CD4-positive, alpha-beta T cell treated with Interleukin-6 for 4 hours (primary cell): Measurements from ENCODE around the gene ATG13.
"Not testable (repeated sequence)": the region's sequence is repeated elsewhere in the genome, so short reads cannot be mapped to it uniquely, and the experiment has no call there.

Source experiments
- DNase-seq: peaks from one replicate; pipeline ENCODE4 v3.0.0-alpha.2; 2020; ENCODE audit warnings: mixed read lengths

The ATG13 gene

GRCh38 chr11:46617134-46617971 is at the start of gene ATG13, which contains the start of gene HARBI1:
TSS of gene ATG13 (plus strand) at chr11:46617553. CDS start at chr11:46644292, 26,739 bp downstream.
TSS of gene HARBI1 (minus strand) at chr11:46617227. CDS start at chr11:46616237, 990 bp downstream.
- peak; percentile 92 for DNase-seq

GRCh38 chr11:46570790-46571398 is 46.5 kb upstream of the ATG13 start:
- DNase-seq = no peak

GRCh38 chr11:46574656-46575055 is 42.7 kb upstream of the ATG13 start:
- DNase-seq = no peak

GRCh38 chr11:46577058-46577457 is 40.3 kb upstream of the ATG13 start:
- no peak for DNase-seq

- no peak for DNase-seq
Observed at GRCh38 chr11:46582588-46582987, 34.8 kb upstream of the ATG13 start.

GRCh38 chr11:46583513-46583912 is 33.8 kb upstream of the ATG13 start:
- not testable (repeated sequence) for DNase-seq

GRCh38 chr11:46588131-46588530 is 29.2 kb upstream of the ATG13 start:
- no peak for DNase-seq

GRCh38 chr11:46588915-46589314 is 28.4 kb upstream of the ATG13 start:
- no peak for DNase-seq

GRCh38 chr11:46590740-46591605 is 26.4 kb upstream of the ATG13 start:
- no peak for DNase-seq

- DNase-seq = peak; percentile 81
Observed at GRCh38 chr11:46593550-46594373, 23.6 kb upstream of the ATG13 start, which contains the start of gene AMBRA1. TSS of gene AMBRA1 (minus strand) at chr11:46594023. CDS start at chr11:46548380, 45,643 bp downstream.

- DNase-seq = no peak
Observed at GRCh38 chr11:46594374-46594700, 23.0 kb upstream of the ATG13 start.

GRCh38 chr11:46594785-46595184 is 22.6 kb upstream of the ATG13 start:
- DNase-seq = no peak

GRCh38 chr11:46597155-46597554 is 20.2 kb upstream of the ATG13 start:
- no peak for DNase-seq

GRCh38 chr11:46597609-46598219 is 19.6 kb upstream of the ATG13 start:
- DNase-seq = no peak

- DNase-seq = no peak
Observed at GRCh38 chr11:46599340-46600193, 17.8 kb upstream of the ATG13 start.

GRCh38 chr11:46600194-46600960 is 17.0 kb upstream of the ATG13 start:
- no peak for DNase-seq

- DNase-seq = no peak
Observed at GRCh38 chr11:46601129-46601528, 16.2 kb upstream of the ATG13 start.

GRCh38 chr11:46603704-46604308 is 13.5 kb upstream of the ATG13 start:
- DNase-seq = no peak

GRCh38 chr11:46604796-46605195 is 12.6 kb upstream of the ATG13 start:
- no peak for DNase-seq

- no peak for DNase-seq
Observed at GRCh38 chr11:46607516-46607915, 9.8 kb upstream of the ATG13 start.
